H1 (cell line): ENCODE measurements around the gene RSPH6A. TPM values are rescaled to one million over a fixed set of nuclear protein-coding genes. Genes with fewer than 3 reads are reported as not detected.

Experiments
- CTCF ChIA-PET: fragments of 300-600 bp; sonication (Branson Sonifier 250); formaldehyde crosslinking; loops from one replicate; lab custom pipeline; 2021; ENCODE audit not compliant: partially characterized antibody; lab: Charles Lee
- POLR2A ChIA-PET: fragments of 300-600 bp; sonication (Branson Sonifier 250); formaldehyde crosslinking; loops from one replicate; lab custom pipeline; 2021; ENCODE audit warnings: inconsistent platforms; ENCODE audit not compliant: partially characterized antibody; lab: Charles Lee
- DNase-seq, 2 experiments: peaks; one replicate each; pipeline versions ENCODE4 v3.0.0 to v3.0.0-alpha.2; 2010 to 2022; ENCODE audit warnings: low spot score in 2 of 2, low read depth in 1 of 2, mixed read lengths in 1 of 2
- FAIRE-seq: peaks from 2 replicates; lab custom pipeline; 2011; peaks lifted over from hg19 to GRCh38; lab: Jason Lieb, UNC
- H2AFZ ChIP-seq: 2 replicates; pipeline ENCODE4 v1.8.1; 2012; ENCODE audit warnings: low read length, inconsistent platforms
- H2AK5ac ChIP-seq: 2 replicates; pipeline ENCODE4 v1.6.1; 2013; ENCODE audit warnings: low read depth, low read length
- H2BK120ac ChIP-seq: replicated peaks from 2 replicates; pipeline ENCODE3; 2013; ENCODE audit warnings: low read depth, low read length, inconsistent platforms
- H2BK12ac ChIP-seq: 2 replicates; pipeline ENCODE4 v1.6.1; 2013; ENCODE audit warnings: low read depth, low read length
- H2BK15ac ChIP-seq: 2 replicates; pipeline ENCODE4 v1.6.1; 2013; ENCODE audit warnings: low read length
- H2BK20ac ChIP-seq: 2 replicates; pipeline ENCODE4 v1.6.1; 2013; ENCODE audit warnings: low read length
- H2BK5ac ChIP-seq: 2 replicates; pipeline ENCODE4 v1.6.1; 2013; ENCODE audit warnings: low read depth, low read length
- H3K14ac ChIP-seq: 2 replicates; pipeline ENCODE4 v1.6.1; 2013; ENCODE audit warnings: inconsistent platforms; ENCODE audit not compliant: insufficient read length
- H3K18ac ChIP-seq: 2 replicates; pipeline ENCODE4 v1.6.1; 2013; ENCODE audit warnings: low read length; ENCODE audit errors: extremely low read depth
- H3K23ac ChIP-seq: 2 replicates; pipeline ENCODE4 v1.6.1; 2013; ENCODE audit warnings: inconsistent platforms; ENCODE audit not compliant: insufficient read length
- H3K23me2 ChIP-seq: 2 replicates; pipeline ENCODE4 v1.6.1; 2013; ENCODE audit warnings: low read depth, low read length
- H3K27ac ChIP-seq: 2 replicates; pipeline ENCODE4 v1.6.1; 2011; ENCODE audit warnings: low read depth, low read length, inconsistent platforms
- H3K27me3 ChIP-seq, 4 experiments: replicated peaks in 1 of 4; 1 replicate in 1 of 4; 2 replicates in 3 of 4; pipeline versions ENCODE4 v1.6.1 to v1.8.1; 2011 to 2013; ENCODE audit warnings: low read length in 3 of 4, mild to moderate bottlenecking in 3 of 4, inconsistent platforms in 2 of 4, mixed read lengths in 2 of 4, moderate library complexity in 1 of 4; ENCODE audit not compliant: control insufficient read depth in 3 of 4, insufficient read depth in 3 of 4; ENCODE audit errors: extremely low read depth in 1 of 4
- H3K36me3 ChIP-seq, 4 experiments: 2 replicates each; pipeline versions ENCODE4 v1.6.1 to v1.8.1; 2011 to 2013; ENCODE audit warnings: mild to moderate bottlenecking in 4 of 4, low read length in 3 of 4, moderate library complexity in 2 of 4, control low read depth in 1 of 4, inconsistent platforms in 1 of 4; ENCODE audit not compliant: insufficient read depth in 4 of 4, control insufficient read depth in 2 of 4
- H3K4ac ChIP-seq: replicated peaks from 2 replicates; pipeline ENCODE3; 2013; ENCODE audit warnings: low read length, low read depth, mixed read lengths, inconsistent platforms; ENCODE audit not compliant: insufficient read length
- H3K4me1 ChIP-seq, 4 experiments: replicated peaks in 1 of 4; 1 replicate in 1 of 4; 2 replicates in 3 of 4; pipeline versions ENCODE4 v1.6.1 to v1.8.1; 2011 to 2013; ENCODE audit warnings: low read length in 3 of 4, inconsistent platforms in 2 of 4, mixed read lengths in 1 of 4; ENCODE audit not compliant: insufficient read depth in 4 of 4, control insufficient read depth in 3 of 4
- H3K4me2 ChIP-seq, 2 experiments: 2 replicates each; pipeline versions ENCODE4 v1.6.1 to v1.8.1; 2011 to 2013; ENCODE audit warnings: low read depth in 2 of 2, low read length in 2 of 2, control low read depth in 1 of 2, inconsistent platforms in 1 of 2, mild to moderate bottlenecking in 1 of 2; ENCODE audit not compliant: insufficient read depth in 1 of 2
- H3K4me3 ChIP-seq, 4 experiments: fragments of 200-600, 300-600 bp in 1 of 4; sonication (generic), shearing (Covaris generic), sonication (Bioruptor Twin) in 1 of 4; 2 replicates each; pipeline versions ENCODE4 v1.5.1 to v1.8.1; 2011 to 2016; ENCODE audit warnings: low read length in 4 of 4, low read depth in 3 of 4, control low read depth in 2 of 4, inconsistent platforms in 2 of 4, mild to moderate bottlenecking in 2 of 4, mixed read lengths in 1 of 4, moderate library complexity in 1 of 4; ENCODE audit not compliant: insufficient read depth in 2 of 4; ENCODE audit errors: extremely low read depth in 1 of 4
- H3K56ac ChIP-seq: replicated peaks from 2 replicates; pipeline ENCODE3; 2013; ENCODE audit warnings: low read depth, mild to moderate bottlenecking, mixed read lengths, low read length, inconsistent platforms; ENCODE audit not compliant: insufficient read length
- H3K79me1 ChIP-seq: 2 replicates; pipeline ENCODE4 v1.6.1; 2013; ENCODE audit warnings: low read depth, low read length, control low read depth
- H3K79me2 ChIP-seq, 2 experiments: 2 replicates each; pipeline versions ENCODE4 v1.6.1 to v1.8.1; 2012 to 2013; ENCODE audit warnings: low read length in 2 of 2, mild to moderate bottlenecking in 2 of 2, inconsistent platforms in 1 of 2; ENCODE audit not compliant: insufficient read depth in 2 of 2, control insufficient read depth in 1 of 2
- H3K9ac ChIP-seq, 4 experiments: replicated peaks in 1 of 4; 1 replicate in 1 of 4; 2 replicates in 3 of 4; pipeline versions ENCODE4 v1.6.1 to v1.8.1; 2011 to 2013; ENCODE audit warnings: low read depth in 3 of 4, low read length in 3 of 4, control low read depth in 2 of 4, mild to moderate bottlenecking in 2 of 4, moderate library complexity in 2 of 4, inconsistent platforms in 1 of 4; ENCODE audit errors: extremely low read depth in 1 of 4
- H3K9me3 ChIP-seq, 2 experiments: 2 replicates each; pipeline versions ENCODE4 v1.6.1 to v1.8.1; 2012 to 2013; ENCODE audit warnings: mild to moderate bottlenecking in 2 of 2, moderate library complexity in 2 of 2, control low read depth in 1 of 2, inconsistent platforms in 1 of 2, low read depth in 1 of 2, low read length in 1 of 2, mixed read lengths in 1 of 2; ENCODE audit not compliant: insufficient read depth in 2 of 2
- H4K20me1 ChIP-seq, 2 experiments: replicated peaks in 1 of 2; 2 replicates each; pipeline versions ENCODE3 to v1.8.1; 2011 to 2013; ENCODE audit warnings: inconsistent platforms in 2 of 2, low read length in 2 of 2, mild to moderate bottlenecking in 1 of 2; ENCODE audit not compliant: insufficient read depth in 2 of 2, control insufficient read depth in 1 of 2
- H4K5ac ChIP-seq: 2 replicates; pipeline ENCODE4 v1.6.1; 2013; ENCODE audit warnings: low read length, low read depth, mixed read lengths, inconsistent platforms; ENCODE audit not compliant: insufficient read length
- H4K8ac ChIP-seq: 2 replicates; pipeline ENCODE4 v1.8.0; 2013; ENCODE audit warnings: mild to moderate bottlenecking, moderate library complexity, low read length, inconsistent platforms; ENCODE audit not compliant: insufficient read depth; ENCODE audit errors: extremely low read depth
- H4K91ac ChIP-seq: replicated peaks from 2 replicates; pipeline ENCODE3; 2013; ENCODE audit warnings: low read length, mixed read lengths, inconsistent platforms; ENCODE audit not compliant: insufficient read length
- CHD1 ChIP-seq: IDR thresholded peaks from 2 replicates; pipeline ENCODE4 v1.6.1; 2012; ENCODE audit warnings: low read depth, low read length, improper control_type of control experiment
- CREB1 ChIP-seq: IDR thresholded peaks from 2 replicates; pipeline ENCODE4 v1.6.1; 2012; ENCODE audit warnings: inconsistent platforms
- HDAC2 ChIP-seq, 2 experiments: fragments of 300-600 bp in 1 of 2; sonication (generic) in 1 of 2; IDR thresholded peaks; 2 replicates each; pipeline ENCODE4 v1.6.1; 2011 to 2012; ENCODE audit warnings: low read depth in 2 of 2, low read length in 2 of 2, mild to moderate bottlenecking in 2 of 2, moderate library complexity in 2 of 2, borderline replicate concordance in 1 of 2, inconsistent platforms in 1 of 2
- JUND ChIP-seq: IDR thresholded peaks from 2 replicates; pipeline ENCODE4 v1.6.1; 2011; ENCODE audit warnings: mild to moderate bottlenecking, improper control_type of control experiment, low read length
- WGBS, 2 experiments: shearing (Covaris generic) in 1 of 2; methylation state at CpG; one replicate each; pipeline versions ENCODE4 v1.1.6 to v1.1.7; 2013 to 2015; ENCODE audit warnings: low lambda C conversion rate in 2 of 2, mixed read lengths in 2 of 2, inconsistent platforms in 1 of 2, low coverage in 1 of 2, missing lambda C conversion rate in 1 of 2; ENCODE audit not compliant: insufficient replicate concordance in 2 of 2, insufficient coverage in 1 of 2, insufficient read length in 1 of 2; ENCODE audit errors: extremely low coverage in 1 of 2, missing lambda C conversion rate in 1 of 2; 5-methylcytosine and 5-hydroxymethylcytosine counted together
- polyA plus RNA-seq, 7 experiments: library from polyadenylated mRNA; depleted of rRNA in 3 of 7; stranded (reverse) in 5 of 7; unstranded in 2 of 7; fragments of >200 nt in 5 of 7; fragments of 200-250 nt in 2 of 7; gene quantifications; 1 replicate in 5 of 7; 2 replicates in 1 of 7; 4 replicates in 1 of 7; pipeline versions ENCODE4 v1.2.1 to v1.2.3, GENCODE V29; 2011 to 2013; ENCODE audit warnings: missing spikeins in 2 of 7, mixed read lengths in 2 of 7
- total RNA-seq: library from RNA; stranded (reverse); fragmentation: NEBNext Ultra II Directional; extraction: Animal tissue kit (Norgen Biotek cat#: 25700); gene quantifications from 2 replicates; pipeline ENCODE4 v1.2.1, GENCODE V29; 2021

Gene RSPH6A
- total and polyA plus RNA-seq, 2 of the 8 experiments (the other 6 are each of a cell fraction or from before 2014, with no cell fraction given), result 0.05 to 0.19 TPM

- no peak overlapping the region for H3K27ac ChIP-seq
- H4K5ac ChIP-seq, result no peak overlapping the region
- H3K36me3 ChIP-seq, result peaks cover 0 to 12% (median 7%) of the 10 kb centered on the region in 4 experiments; a peak in 5 of 8 replicates
- H3K14ac ChIP-seq, result no peak overlapping the region
- H3K9me3 ChIP-seq, result no peaks in the 10 kb centered on the region
- peaks cover 2 to 69% of the 10 kb centered on the region in 2 experiments; a peak in 2 of 4 replicates for H3K79me2 ChIP-seq
- H3K18ac ChIP-seq, result no peak overlapping the region
- H4K91ac ChIP-seq, result no peak overlapping the region
- no peak overlapping the region for H2AK5ac ChIP-seq
- 93% methylated on average over 14 of the region's 15 CpGs; no CpG with 5 or more reads in 1 of the 2 experiments for WGBS, 2 experiments
- no peak overlapping the region for H2BK120ac ChIP-seq
- H4K20me1 ChIP-seq, result peaks cover 2 to 7% of the 10 kb centered on the region in 2 experiments
- peaks cover 6% of the 10 kb centered on the region; the same call in 1 of the 2 replicates for H3K79me1 ChIP-seq
- H2BK12ac ChIP-seq, result no peak overlapping the region
- H4K8ac ChIP-seq, result no peak overlapping the region
- H3K27me3 ChIP-seq, result no peaks in the 10 kb centered on the region; a peak in 1 of 7 replicates
- TF ChIP-seq CHD1 (no peak), JUND (no peak), HDAC2 (IDR thresholded peaks at IDR 0.05; ENCODE audit: borderline replicate concordance in 1 of 2, low read depth in 2 of 2, low read length in 2 of 2) (no peak), CREB1 (no peak)
- H3K4me3 ChIP-seq, result no peak overlapping the region
- peaks cover 0 to 16% (median 7%) of the 10 kb centered on the region in 4 experiments; a peak in 6 of 7 replicates for H3K4me1 ChIP-seq
- H2AFZ ChIP-seq, result no peak overlapping the region
- H3K23me2 ChIP-seq, result peaks cover 16% of the 10 kb centered on the region
- no peak overlapping the region for H2BK20ac ChIP-seq
- ChIA-PET CTCF (interaction anchor here (0.6 to 2.4 kb wide), 5 partner anchors 24 to 267 kb away, joined by 3 to 4 read pairs (median 4); partner anchors contain the start of gene NANOS2), POLR2A (interaction anchor here (0.6 to 1.4 kb wide), 5 partner anchors 9 to 127 kb away, joined by 3 to 4 read pairs (median 3); partner anchors contain the start of gene IRF2BP1)
- no peak for DNase-seq
- H3K4me2 ChIP-seq, result no peak overlapping the region
- H2BK15ac ChIP-seq, result no peak overlapping the region
- H3K23ac ChIP-seq, result no peak overlapping the region
- H3K9ac ChIP-seq, result no peak overlapping the region
- no peak overlapping the region for H3K4ac ChIP-seq
- no peak overlapping the region for H3K56ac ChIP-seq
- no peak for FAIRE-seq
- no peak overlapping the region for H2BK5ac ChIP-seq
Measured at GRCh38 chr19:45860359-45861259, 45.5 kb upstream of the RSPH6A start.
